GM23338 (cell line): ENCODE data around the gene CORO1C. TPM values are rescaled to one million over a fixed set of nuclear protein-coding genes. Genes with fewer than 3 reads are reported as not detected.

Source experiments
- ATAC-seq: fragments of 200-7000 bp; cut with Tn5 transposase; 3 replicates; pipeline ENCODE4 v1.9.1; 2020
- DNase-seq: peaks from one replicate; pipeline ENCODE4 v3.0.0-alpha.2; 2015; ENCODE audit warnings: low spot score
- H2AFZ ChIP-seq: fragments of 200-600 bp; sonication (generic); 2 replicates; pipeline ENCODE4 v1.8.0; 2016; ENCODE audit warnings: antibody characterized with exemption, mild to moderate bottlenecking, moderate library complexity
- H3F3A ChIP-seq: fragments of 200-600 bp; sonication (generic); replicated peaks from 2 replicates; pipeline ENCODE4 v1.8.0; 2017; ENCODE audit warnings: antibody characterized with exemption, mixed run types, low read depth
- H3K27ac ChIP-seq: fragments of 200-600 bp; sonication (generic); 2 replicates; pipeline ENCODE4 v1.6.1; 2016; ENCODE audit warnings: low read depth
- H3K27me3 ChIP-seq: fragments of 200-600 bp; sonication (generic); 2 replicates; pipeline ENCODE4 v1.8.0; 2016; ENCODE audit warnings: mild to moderate bottlenecking, mixed run types, moderate library complexity; ENCODE audit not compliant: insufficient read depth
- H3K36me3 ChIP-seq: fragments of 200-600 bp; sonication (generic); 2 replicates; pipeline ENCODE4 v1.8.0; 2016; ENCODE audit warnings: mild to moderate bottlenecking; ENCODE audit not compliant: insufficient read depth
- H3K4me1 ChIP-seq: fragments of 200-600 bp; sonication (generic); 2 replicates; pipeline ENCODE4 v1.8.0; 2016; ENCODE audit warnings: mild to moderate bottlenecking, moderate library complexity; ENCODE audit not compliant: insufficient read depth
- H3K4me2 ChIP-seq: fragments of 200-600 bp; sonication (generic); 2 replicates; pipeline ENCODE4 v1.7.1; 2017; ENCODE audit warnings: mixed run types
- H3K4me3 ChIP-seq: fragments of 200-600 bp; sonication (generic); 2 replicates; pipeline ENCODE4 v1.6.1; 2016; ENCODE audit warnings: mixed run types
- H3K79me2 ChIP-seq: fragments of 200-600 bp; sonication (generic); replicated peaks from 2 replicates; pipeline ENCODE4 v1.8.0; 2017; ENCODE audit warnings: mild to moderate bottlenecking; ENCODE audit not compliant: insufficient read depth
- H3K9me2 ChIP-seq: fragments of 200-600 bp; sonication (generic); 2 replicates; pipeline ENCODE4 v1.8.0; 2017; ENCODE audit not compliant: insufficient read depth
- H4K20me1 ChIP-seq: fragments of 200-600 bp; sonication (generic); replicated peaks from 2 replicates; pipeline ENCODE4 v1.8.0; 2017; ENCODE audit warnings: mild to moderate bottlenecking; ENCODE audit not compliant: insufficient read depth
- H3K27ac Mint-ChIP-seq: 2 replicates; pipeline ENCODE4 v1.8.0; 2020; ENCODE audit warnings: inconsistent platforms, mild to moderate bottlenecking, moderate library complexity, mixed read lengths
- H3K27me3 Mint-ChIP-seq: 3 replicates; pipeline ENCODE4 v1.8.0; 2022; ENCODE audit warnings: low read depth, mild to moderate bottlenecking, moderate library complexity, mixed read lengths, inconsistent platforms; ENCODE audit not compliant: insufficient read depth, poor library complexity
- H3K36me3 Mint-ChIP-seq: 3 replicates; pipeline ENCODE4 v1.8.0; 2021; ENCODE audit warnings: low read depth, mild to moderate bottlenecking, inconsistent platforms, moderate library complexity, mixed read lengths
- H3K4me1 Mint-ChIP-seq: 3 replicates; pipeline ENCODE4 v1.8.0; 2020; ENCODE audit warnings: mild to moderate bottlenecking, inconsistent platforms, mixed read lengths
- H3K4me3 Mint-ChIP-seq: 3 replicates; pipeline ENCODE4 v1.8.0; 2021; ENCODE audit warnings: moderate library complexity, mild to moderate bottlenecking, inconsistent platforms, mixed read lengths
- H3K9me3 Mint-ChIP-seq: 3 replicates; pipeline ENCODE4 v1.8.0; 2020; ENCODE audit warnings: moderate library complexity, mild to moderate bottlenecking, inconsistent platforms, mixed read lengths
- CREB1 ChIP-seq: fragments of 250-450 bp; sonication (Bioruptor Pico); IDR thresholded peaks from 2 replicates; pipeline ENCODE4 v1.5.0; 2020; ENCODE audit warnings: low read depth, mild to moderate bottlenecking, moderate library complexity
- CTCF ChIP-seq, 2 experiments: fragments of 200-600 bp in 1 of 2; sonication (generic) in 1 of 2; conservative IDR thresholded peaks; 2 replicates each; pipeline versions ENCODE4 v1.5.1 to v1.6.1; 2016 to 2017; ENCODE audit warnings: antibody characterized with exemption in 2 of 2, low read depth in 2 of 2, mild to moderate bottlenecking in 2 of 2, moderate library complexity in 1 of 2
- ETS1 ChIP-seq: IDR thresholded peaks from 2 replicates; pipeline ENCODE4 v1.6.1; 2016; ENCODE audit warnings: antibody characterized with exemption
- EZH2 ChIP-seq: fragments of 200-600 bp; sonication (generic); IDR thresholded peaks from one replicate; pipeline ENCODE4 v1.8.0; 2017; ENCODE audit warnings: antibody characterized with exemption, mild to moderate bottlenecking, low read depth; ENCODE audit not compliant: unreplicated experiment
- EZH2phosphoT487 ChIP-seq: fragments of 200-600 bp; sonication (generic); IDR thresholded peaks from one replicate; pipeline ENCODE4 v1.8.1; 2018; ENCODE audit warnings: antibody characterized with exemption; ENCODE audit not compliant: unreplicated experiment
- JUNB ChIP-seq: IDR thresholded peaks from one replicate; pipeline ENCODE4 v1.6.1; 2016; ENCODE audit warnings: antibody characterized with exemption; ENCODE audit not compliant: unreplicated experiment
- NANOG ChIP-seq: IDR thresholded peaks from 2 replicates; pipeline ENCODE4 v1.6.1; 2016; ENCODE audit warnings: antibody characterized with exemption, borderline replicate concordance
- POLR2AphosphoS5 ChIP-seq: IDR thresholded peaks from 2 replicates; pipeline ENCODE4 v1.6.1; 2016; ENCODE audit warnings: antibody characterized with exemption, low read depth
- REST ChIP-seq: IDR thresholded peaks from one replicate; pipeline ENCODE4 v1.6.1; 2018; ENCODE audit warnings: antibody characterized with exemption; ENCODE audit not compliant: unreplicated experiment
- STAT1 ChIP-seq: IDR thresholded peaks from one replicate; pipeline ENCODE4 v1.6.1; 2016; ENCODE audit warnings: antibody characterized with exemption; ENCODE audit not compliant: unreplicated experiment
- ZNF114 ChIP-seq: fragments of 250-450 bp; sonication (Bioruptor Pico); IDR thresholded peaks from 2 replicates; pipeline ENCODE4 v1.5.0; 2020; ENCODE audit warnings: mild to moderate bottlenecking, moderate library complexity
- ZNF331 ChIP-seq: fragments of 250-450 bp; sonication (Bioruptor Pico); IDR thresholded peaks from 2 replicates; pipeline ENCODE4 v1.5.0; 2020; ENCODE audit warnings: low read depth, mild to moderate bottlenecking, moderate library complexity
- ZNF462 ChIP-seq: fragments of 250-450 bp; sonication (Bioruptor Pico); IDR thresholded peaks from 2 replicates; pipeline ENCODE4 v1.5.0; 2020; ENCODE audit warnings: mild to moderate bottlenecking, moderate library complexity
- polyA plus RNA-seq: library from polyadenylated mRNA; unstranded; fragments of >200 nt; fragmentation: Nextera tagmentation; extraction: Ambion mirVana; gene quantifications from 2 replicates; pipeline ENCODE4 v1.2.1, GENCODE V29; 2016
- total RNA-seq: library from RNA; depleted of rRNA; stranded (reverse); fragments of >200 nt; shearing (Covaris generic); gene quantifications from 2 replicates; pipeline ENCODE4 v1.2.3, GENCODE V29; 2014

CORO1C gene
- total and polyA plus RNA-seq, 2 experiments from 2014 or later: 59.2 to 89.5 TPM

GRCh38 chr12:108619369-108620160 is 111.8 kb downstream of the CORO1C start:
- H3K27ac ChIP-seq: 0 out of 2 replicates have a peak overlapping the region, but pooled peaks have one; percentile 32

More at GRCh38 chr12:108619369-108620160, 111.8 kb downstream of the CORO1C start:
- Histone ChIP-seq H3K36me3 (no peaks in the 10 kb centered on the region), H2AFZ (peak overlapping the region; percentile 96), H3K4me2 (no peak overlapping the region), H3K79me2 (no peaks in the 10 kb centered on the region), H4K20me1 (no peaks in the 10 kb centered on the region), H3K9me2 (peaks cover 7% of the 10 kb centered on the region; the same call in 1 of the 2 replicates), H3K4me3 (no peak overlapping the region), H3K27me3 (no peaks in the 10 kb centered on the region), H3K4me1 (peaks cover 3% of the 10 kb centered on the region; the same call in 1 of the 2 replicates), H3F3A (0 out of 2 replicates have a peak, but pooled peaks cover 3% of the 10 kb centered on the region)
- Mint-ChIP-seq H3K36me3 (peaks cover 6% of the 10 kb centered on the region; the same call in 2 of the 3 replicates), H3K9me3 (peaks cover 9% of the 10 kb centered on the region), H3K4me1 (peaks cover 16% of the 10 kb centered on the region), H3K27me3 (peaks cover 12% of the 10 kb centered on the region), H3K27ac (no peak overlapping the region), H3K4me3 (no peak overlapping the region)
- no peak for TF ChIP-seq REST
- no peak for TF ChIP-seq CTCF (conservative IDR thresholded peaks at IDR 0.05; ENCODE audit: low read depth in 2 of 2)
- no peak for TF ChIP-seq STAT1
- no peak for TF ChIP-seq JUNB
- no peak for TF ChIP-seq EZH2
- no peak for TF ChIP-seq ZNF114 (CRISPR knock-in tag)
- TF ChIP-seq ETS1: no peak
- no peak for TF ChIP-seq CREB1 (CRISPR knock-in tag)
- no peak for TF ChIP-seq ZNF331 (CRISPR knock-in tag)
- TF ChIP-seq NANOG: no peak
- no peak for TF ChIP-seq EZH2phosphoT487
- no peak for TF ChIP-seq POLR2AphosphoS5
- no peak for TF ChIP-seq ZNF462 (CRISPR knock-in tag)
- no peak for DNase-seq
- no peak for ATAC-seq
